GM19463 (cell line): ENCODE results near the gene RIPOR1.
A peak's percentile ranks its signal among the peaks of the same experiment; 100 is the strongest.
"Not testable (repeated sequence)": the region's sequence is repeated elsewhere in the genome, so short reads cannot be mapped to it uniquely, and the experiment has no call there.

Source experiments
- ATAC-seq: cut with Tn5 transposase; IDR thresholded peaks from one replicate; pipeline ENCODE4 v1.9.1; 2021; ENCODE audit warnings: mild to moderate bottlenecking, moderate library complexity; ENCODE audit not compliant: unreplicated experiment

Gene RIPOR1

GRCh38 chr16:67514382-67514828, 14.2 kb upstream of the RIPOR1 start:
- peak; percentile 59 for ATAC-seq

GRCh38 chr16:67516296-67517154, 12.1 kb upstream of the RIPOR1 start:
- ATAC-seq = no peak

- ATAC-seq = no peak
These were observed 11.5 kb upstream of the RIPOR1 start for GRCh38 chr16:67517155-67517445.

- peak; percentile 43 for ATAC-seq
These were observed 10.8 kb upstream of the RIPOR1 start for GRCh38 chr16:67517661-67518423.

- no peak for ATAC-seq
These were observed 10.0 kb upstream of the RIPOR1 start for GRCh38 chr16:67518676-67519075.

- no peak for ATAC-seq
These were observed 9.4 kb upstream of the RIPOR1 start for GRCh38 chr16:67519242-67519641.

GRCh38 chr16:67521095-67521804, 7.4 kb upstream of the RIPOR1 start:
- peak; percentile 59 for ATAC-seq

GRCh38 chr16:67525176-67525860, 3.3 kb upstream of the RIPOR1 start:
- ATAC-seq = no peak

- no peak for ATAC-seq
These were observed 2.4 kb upstream of the RIPOR1 start for GRCh38 chr16:67526149-67526791.

GRCh38 chr16:67528870-67529581, 397 bp downstream of the RIPOR1 start:
- peak; percentile 25 for ATAC-seq

GRCh38 chr16:67529582-67530012, 968 bp downstream of the RIPOR1 start:
- ATAC-seq = no peak

- ATAC-seq = peak; percentile 40
These were observed 1.6 kb downstream of the RIPOR1 start for GRCh38 chr16:67530013-67530939.

- no peak for ATAC-seq
These were observed 2.6 kb downstream of the RIPOR1 start for GRCh38 chr16:67531247-67531646.

GRCh38 chr16:67533024-67533560, 4.5 kb downstream of the RIPOR1 start:
- ATAC-seq = no peak

- ATAC-seq = not testable (repeated sequence)
These were observed 5.4 kb downstream of the RIPOR1 start for GRCh38 chr16:67533987-67534386.

- ATAC-seq = no peak
These were observed 5.8 kb downstream of the RIPOR1 start for GRCh38 chr16:67534431-67534830.

GRCh38 chr16:67535201-67535600, 6.6 kb downstream of the RIPOR1 start:
- ATAC-seq = no peak

GRCh38 chr16:67537270-67537635, 8.6 kb downstream of the RIPOR1 start:
- ATAC-seq = peak; percentile 42
